ENCODE results near the gene PSMD1.

DNA sequence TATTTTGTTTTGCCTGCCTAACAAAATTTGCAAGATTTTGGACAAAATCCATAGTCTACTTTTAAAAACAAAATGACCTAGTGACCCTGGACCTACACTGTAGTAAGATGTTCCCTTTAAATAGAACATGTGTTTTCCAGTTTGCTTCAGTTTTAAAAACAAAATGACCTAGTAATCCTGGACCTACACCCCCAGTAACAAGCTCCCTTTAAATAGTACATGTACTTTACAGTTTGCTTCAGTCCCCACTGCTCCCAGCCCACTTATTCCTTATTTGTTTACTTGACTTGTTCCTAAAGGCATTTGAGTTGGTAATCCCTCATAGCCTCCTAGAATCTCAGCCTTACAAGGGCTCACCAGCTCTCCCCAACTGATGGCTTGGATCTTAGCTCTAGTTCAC lies 102.6 kb downstream of the PSMD1 start:
- TF ChIP-seq POLR2A (IDR thresholded peaks at IDR 0.05): no peak
- TF ChIP-seq, protein P1, sequence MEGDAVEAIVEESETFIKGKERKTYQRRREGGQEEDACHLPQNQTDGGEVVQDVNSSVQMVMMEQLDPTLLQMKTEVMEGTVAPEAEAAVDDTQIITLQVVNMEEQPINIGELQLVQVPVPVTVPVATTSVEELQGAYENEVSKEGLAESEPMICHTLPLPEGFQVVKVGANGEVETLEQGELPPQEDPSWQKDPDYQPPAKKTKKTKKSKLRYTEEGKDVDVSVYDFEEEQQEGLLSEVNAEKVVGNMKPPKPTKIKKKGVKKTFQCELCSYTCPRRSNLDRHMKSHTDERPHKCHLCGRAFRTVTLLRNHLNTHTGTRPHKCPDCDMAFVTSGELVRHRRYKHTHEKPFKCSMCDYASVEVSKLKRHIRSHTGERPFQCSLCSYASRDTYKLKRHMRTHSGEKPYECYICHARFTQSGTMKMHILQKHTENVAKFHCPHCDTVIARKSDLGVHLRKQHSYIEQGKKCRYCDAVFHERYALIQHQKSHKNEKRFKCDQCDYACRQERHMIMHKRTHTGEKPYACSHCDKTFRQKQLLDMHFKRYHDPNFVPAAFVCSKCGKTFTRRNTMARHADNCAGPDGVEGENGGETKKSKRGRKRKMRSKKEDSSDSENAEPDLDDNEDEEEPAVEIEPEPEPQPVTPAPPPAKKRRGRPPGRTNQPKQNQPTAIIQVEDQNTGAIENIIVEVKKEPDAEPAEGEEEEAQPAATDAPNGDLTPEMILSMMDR (IDR thresholded peaks at IDR 0.05): no peak
